ENCODE results near the gene ITGA11.

- no peak for TF ChIP-seq CTCF (IDR thresholded peaks at IDR 0.05; ENCODE audit: low read length)
- no peak for TF ChIP-seq EZH2 (IDR thresholded peaks at IDR 0.05; ENCODE audit: borderline replicate concordance, low read length)
These were observed 4.6 kb downstream of the ITGA11 start for GRCh38 chr15:68427366-68427765.

Measured in OCI-LY1 (cell line).